ELR (cell line): Measurements from ENCODE around the gene KCNQ1.

Experiments
- DNase-seq: peaks from one replicate; pipeline ENCODE4 v3.0.0-alpha.2; 2015; ENCODE audit warnings: low read depth

KCNQ1 gene

GRCh38 chr11:2409611-2410468, 35.0 kb upstream of the KCNQ1 start:
- DNase-seq, result no peak

- DNase-seq, result no peak
Observed at GRCh38 chr11:2410616-2411015, 34.2 kb upstream of the KCNQ1 start.

- no peak for DNase-seq
Observed at GRCh38 chr11:2411446-2412305, 33.1 kb upstream of the KCNQ1 start.

- DNase-seq, result no peak
Observed at GRCh38 chr11:2412323-2412722, 32.5 kb upstream of the KCNQ1 start.

- DNase-seq, result no peak
Observed at GRCh38 chr11:2413742-2414579, 30.8 kb upstream of the KCNQ1 start.

- DNase-seq, result no peak
Observed at GRCh38 chr11:2414616-2415015, 30.2 kb upstream of the KCNQ1 start.

- DNase-seq, result no peak
Observed at GRCh38 chr11:2415171-2415570, 29.6 kb upstream of the KCNQ1 start.

GRCh38 chr11:2415601-2416380, 29.0 kb upstream of the KCNQ1 start:
- DNase-seq, result no peak

- no peak for DNase-seq
Observed at GRCh38 chr11:2416765-2417164, 28.0 kb upstream of the KCNQ1 start.

GRCh38 chr11:2417856-2418692, 26.7 kb upstream of the KCNQ1 start:
- no peak for DNase-seq

- no peak for DNase-seq
Observed at GRCh38 chr11:2418693-2419360, 26.0 kb upstream of the KCNQ1 start.

GRCh38 chr11:2419638-2420501, 24.9 kb upstream of the KCNQ1 start:
- DNase-seq, result peak; percentile 79

GRCh38 chr11:2420502-2421225, 24.1 kb upstream of the KCNQ1 start:
- DNase-seq, result peak; percentile 77

GRCh38 chr11:2421226-2421994, 23.4 kb upstream of the KCNQ1 start:
- no peak for DNase-seq

- DNase-seq, result no peak
Observed at GRCh38 chr11:2421996-2422395, 22.8 kb upstream of the KCNQ1 start.

GRCh38 chr11:2422461-2423156, 22.2 kb upstream of the KCNQ1 start:
- DNase-seq, result no peak
